Heart left ventricle (tissue), 13 donors: ENCODE results near the gene CINP.

ENCODE experiments used
- POLR2A ChIP-seq, 2 donors: fragments of 450-650 bp; IDR thresholded peaks; one replicate each; pipeline ENCODE4 v1.6.1; 2017; ENCODE audit warnings: antibody characterized with exemption in 2 of 2, mild to moderate bottlenecking in 2 of 2, moderate library complexity in 2 of 2
- TF ChIP-seq, protein P1 (sequence below), 12 donors: fragments of 200-600 bp; sonication (generic) in 4 of 12; IDR thresholded peaks; one replicate each; pipeline versions ENCODE4 v1.5.0 to v1.8.0; 2018 to 2022; ENCODE audit warnings: antibody characterized with exemption in 12 of 12, mild to moderate bottlenecking in 5 of 12
- donor health status: ischemic (EF 13 %, LVEDD 7.1; RV severe dilation, severe dysfunction).
- donor health status: DM: no; HTN: yes; CAD: no.
- donor health status: DM: no; HTN: no; CAD: no.
- donor health status: ischemic (EF 25% LVEDD 6.9; RV normal size, moderate dysfunction).
- donor health status: ischemic (EF 25% LVEDD 5.7; RV mildly dilated, moderate dysfunction).
- donor health status: ischemic (EF 35%, LVEDD 5.7; RV mildly dilated, moderate dysfunction).
- donor health status: nonischemic (EF 11% LVEDD 7.7; RV severe dilation, severe dysfunction).
- donor health status: DM: yes; HTN: yes; CAD: no.
- donor health status: PGD.
- donor health status: ischemic (EF 29% LVEDD 5.4; RV normal size, mild dysfunction).
- donor health status: nonischemic (EF 23%, LVEDD 6.1; RV moderate dilation, normal function).

GRCh38 chr14:102351023-102351422, 11.7 kb downstream of the CINP start:
- TF ChIP-seq, protein P1, sequence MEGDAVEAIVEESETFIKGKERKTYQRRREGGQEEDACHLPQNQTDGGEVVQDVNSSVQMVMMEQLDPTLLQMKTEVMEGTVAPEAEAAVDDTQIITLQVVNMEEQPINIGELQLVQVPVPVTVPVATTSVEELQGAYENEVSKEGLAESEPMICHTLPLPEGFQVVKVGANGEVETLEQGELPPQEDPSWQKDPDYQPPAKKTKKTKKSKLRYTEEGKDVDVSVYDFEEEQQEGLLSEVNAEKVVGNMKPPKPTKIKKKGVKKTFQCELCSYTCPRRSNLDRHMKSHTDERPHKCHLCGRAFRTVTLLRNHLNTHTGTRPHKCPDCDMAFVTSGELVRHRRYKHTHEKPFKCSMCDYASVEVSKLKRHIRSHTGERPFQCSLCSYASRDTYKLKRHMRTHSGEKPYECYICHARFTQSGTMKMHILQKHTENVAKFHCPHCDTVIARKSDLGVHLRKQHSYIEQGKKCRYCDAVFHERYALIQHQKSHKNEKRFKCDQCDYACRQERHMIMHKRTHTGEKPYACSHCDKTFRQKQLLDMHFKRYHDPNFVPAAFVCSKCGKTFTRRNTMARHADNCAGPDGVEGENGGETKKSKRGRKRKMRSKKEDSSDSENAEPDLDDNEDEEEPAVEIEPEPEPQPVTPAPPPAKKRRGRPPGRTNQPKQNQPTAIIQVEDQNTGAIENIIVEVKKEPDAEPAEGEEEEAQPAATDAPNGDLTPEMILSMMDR (IDR thresholded peaks at IDR 0.05) = no peak
- no peak for TF ChIP-seq POLR2A (IDR thresholded peaks at IDR 0.05)
